ENCODE results near the gene NTM.
"Not testable (repeated sequence)": the region's sequence is repeated elsewhere in the genome, so short reads cannot be mapped to it uniquely, and the experiment has no call there.

NTM gene
- 0 to 0.13 reads per million in 2 experiments for total RNA-seq

- no peak for DNase-seq (ENCODE audit: low read depth)
These were observed at the start of gene NTM for GRCh38 chr11:131370090-131370751. TSS of gene NTM (plus strand) at chr11:131370615.

- no peak for DNase-seq (ENCODE audit: low read depth)
These were observed 45.4 kb upstream of the NTM start for GRCh38 chr11:131324921-131325570.

- no peak for DNase-seq (ENCODE audit: low read depth)
These were observed 43.6 kb upstream of the NTM start for GRCh38 chr11:131326829-131327228.

- no peak for DNase-seq (ENCODE audit: low read depth)
These were observed 43.0 kb upstream of the NTM start for GRCh38 chr11:131327421-131327820.

- DNase-seq (ENCODE audit: low read depth), result no peak
These were observed 41.6 kb upstream of the NTM start for GRCh38 chr11:131328843-131329242.

GRCh38 chr11:131331010-131331409 is 39.4 kb upstream of the NTM start:
- no peak for DNase-seq (ENCODE audit: low read depth)

- DNase-seq (ENCODE audit: low read depth), result no peak
These were observed 38.9 kb upstream of the NTM start for GRCh38 chr11:131331546-131331945.

- no peak for DNase-seq (ENCODE audit: low read depth)
These were observed 35.8 kb upstream of the NTM start for GRCh38 chr11:131334601-131335000.

GRCh38 chr11:131341900-131342299 is 28.5 kb upstream of the NTM start:
- not testable (repeated sequence) for DNase-seq (ENCODE audit: low read depth)

GRCh38 chr11:131342442-131342841 is 28.0 kb upstream of the NTM start:
- not testable (repeated sequence) for DNase-seq (ENCODE audit: low read depth)

- no peak for DNase-seq (ENCODE audit: low read depth)
These were observed 25.0 kb upstream of the NTM start for GRCh38 chr11:131345406-131345805.

- DNase-seq (ENCODE audit: low read depth), result no peak
These were observed 20.9 kb upstream of the NTM start for GRCh38 chr11:131349368-131350086.

- no peak for DNase-seq (ENCODE audit: low read depth)
These were observed 19.5 kb upstream of the NTM start for GRCh38 chr11:131350872-131351271.

GRCh38 chr11:131351848-131352247 is 18.6 kb upstream of the NTM start:
- no peak for DNase-seq (ENCODE audit: low read depth)

GRCh38 chr11:131353766-131354165 is 16.6 kb upstream of the NTM start:
- no peak for DNase-seq (ENCODE audit: low read depth)

- DNase-seq (ENCODE audit: low read depth), result no peak
These were observed 16.1 kb upstream of the NTM start for GRCh38 chr11:131354251-131354701.

- no peak for DNase-seq (ENCODE audit: low read depth)
These were observed 14.2 kb upstream of the NTM start for GRCh38 chr11:131356206-131356605.

GRCh38 chr11:131365329-131365930 is 5.0 kb upstream of the NTM start:
- no peak for DNase-seq (ENCODE audit: low read depth)

GRCh38 chr11:131370901-131371790 is 731 bp downstream of the NTM start:
- no peak for DNase-seq (ENCODE audit: low read depth)

GRCh38 chr11:131371791-131372104 is 1.3 kb downstream of the NTM start:
- no peak for DNase-seq (ENCODE audit: low read depth)

- DNase-seq (ENCODE audit: low read depth), result no peak
These were observed 2.0 kb downstream of the NTM start for GRCh38 chr11:131372234-131372962.

Data from T follicular helper cell (primary cell).